NCI-H2081 (cell line): ENCODE results near the gene CLSTN2.

Experiments
- DNase-seq, 2 experiments: peaks; one replicate each; lab custom pipeline; 2025; lab: John Stamatoyannopoulos, UW

Gene CLSTN2

GRCh38 chr3:139935016-139935865 lies at the start of gene CLSTN2:
CLSTN2 (plus strand) TSS chr3:139935185.
- peak; percentile 88 for DNase-seq

- no peak for DNase-seq
These were observed 47.6 kb upstream of the CLSTN2 start for GRCh38 chr3:139887431-139887830.

GRCh38 chr3:139888561-139889140 lies 46.3 kb upstream of the CLSTN2 start:
- DNase-seq: no peak

GRCh38 chr3:139893267-139893962 lies 41.6 kb upstream of the CLSTN2 start:
- DNase-seq: no peak

- DNase-seq: no peak
These were observed 40.9 kb upstream of the CLSTN2 start for GRCh38 chr3:139893963-139894642.

GRCh38 chr3:139894643-139894989 lies 40.4 kb upstream of the CLSTN2 start:
- no peak for DNase-seq

GRCh38 chr3:139897759-139898158 lies 37.2 kb upstream of the CLSTN2 start:
- no peak for DNase-seq

- DNase-seq: no peak
These were observed 28.6 kb upstream of the CLSTN2 start for GRCh38 chr3:139906418-139906817.

GRCh38 chr3:139909811-139910210 lies 25.2 kb upstream of the CLSTN2 start:
- DNase-seq: no peak

- DNase-seq: no peak
These were observed 18.7 kb upstream of the CLSTN2 start for GRCh38 chr3:139916271-139916670.

- no peak for DNase-seq
These were observed 17.7 kb upstream of the CLSTN2 start for GRCh38 chr3:139917226-139917785.

GRCh38 chr3:139928708-139929505 lies 6.1 kb upstream of the CLSTN2 start:
- DNase-seq: no peak

- DNase-seq: no peak
These were observed 4.8 kb upstream of the CLSTN2 start for GRCh38 chr3:139930211-139930610.

GRCh38 chr3:139933766-139934165 lies 1.2 kb upstream of the CLSTN2 start:
- DNase-seq: no peak

GRCh38 chr3:139934613-139935015 lies 371 bp upstream of the CLSTN2 start:
- peak; percentile 83 to 89 for DNase-seq

- DNase-seq: peak; percentile 32 to 65
These were observed 1.2 kb downstream of the CLSTN2 start for GRCh38 chr3:139935866-139936817.

GRCh38 chr3:139937674-139938279 lies 2.8 kb downstream of the CLSTN2 start:
- DNase-seq: peak; percentile 53 to 61

- no peak for DNase-seq
These were observed 4.8 kb downstream of the CLSTN2 start for GRCh38 chr3:139939681-139940190.

- no peak for DNase-seq
These were observed 5.6 kb downstream of the CLSTN2 start for GRCh38 chr3:139940622-139941021.
